Stimulated activated naive CD8-positive, alpha-beta T cell treated with anti-CD3 and anti-CD28 coated beads, Interleukin-15, amount 100 ng/mL, for 72 hours (primary cell): Measurements from ENCODE around the gene TNFRSF25.
"Not testable (repeated sequence)": the region's sequence is repeated elsewhere in the genome, so short reads cannot be mapped to it uniquely, and the experiment has no call there.

Experiments used
- ATAC-seq: fragments of 150-1000 bp; cut with Tn5 transposase; 2 replicates; pipeline ENCODE4 v1.10.0; 2021; ENCODE audit warnings: mild to moderate bottlenecking, moderate library complexity
- DNase-seq, 2 donors: peaks; one replicate each; pipeline ENCODE4 v3.0.0; 2021 to 2022
- H3K27ac Mint-ChIP-seq, 2 donors: one replicate each; pipeline ENCODE4 v1.8.0; 2022; ENCODE audit warnings: mild to moderate bottlenecking in 2 of 2, mixed read lengths in 2 of 2, moderate library complexity in 2 of 2
- H3K27me3 Mint-ChIP-seq: one replicate; pipeline ENCODE4 v1.8.0; 2022; ENCODE audit warnings: mixed read lengths
- H3K4me1 Mint-ChIP-seq: one replicate; pipeline ENCODE4 v1.8.0; 2022; ENCODE audit warnings: mild to moderate bottlenecking, mixed read lengths
- H3K4me3 Mint-ChIP-seq, 2 donors: one replicate each; pipeline ENCODE4 v1.8.0; 2022; ENCODE audit warnings: mild to moderate bottlenecking in 2 of 2, mixed read lengths in 2 of 2, moderate library complexity in 1 of 2
- H3K9me3 Mint-ChIP-seq, 2 donors: one replicate each; pipeline ENCODE4 v1.8.0; 2022; ENCODE audit warnings: mixed read lengths in 2 of 2

The TNFRSF25 gene

DNA sequence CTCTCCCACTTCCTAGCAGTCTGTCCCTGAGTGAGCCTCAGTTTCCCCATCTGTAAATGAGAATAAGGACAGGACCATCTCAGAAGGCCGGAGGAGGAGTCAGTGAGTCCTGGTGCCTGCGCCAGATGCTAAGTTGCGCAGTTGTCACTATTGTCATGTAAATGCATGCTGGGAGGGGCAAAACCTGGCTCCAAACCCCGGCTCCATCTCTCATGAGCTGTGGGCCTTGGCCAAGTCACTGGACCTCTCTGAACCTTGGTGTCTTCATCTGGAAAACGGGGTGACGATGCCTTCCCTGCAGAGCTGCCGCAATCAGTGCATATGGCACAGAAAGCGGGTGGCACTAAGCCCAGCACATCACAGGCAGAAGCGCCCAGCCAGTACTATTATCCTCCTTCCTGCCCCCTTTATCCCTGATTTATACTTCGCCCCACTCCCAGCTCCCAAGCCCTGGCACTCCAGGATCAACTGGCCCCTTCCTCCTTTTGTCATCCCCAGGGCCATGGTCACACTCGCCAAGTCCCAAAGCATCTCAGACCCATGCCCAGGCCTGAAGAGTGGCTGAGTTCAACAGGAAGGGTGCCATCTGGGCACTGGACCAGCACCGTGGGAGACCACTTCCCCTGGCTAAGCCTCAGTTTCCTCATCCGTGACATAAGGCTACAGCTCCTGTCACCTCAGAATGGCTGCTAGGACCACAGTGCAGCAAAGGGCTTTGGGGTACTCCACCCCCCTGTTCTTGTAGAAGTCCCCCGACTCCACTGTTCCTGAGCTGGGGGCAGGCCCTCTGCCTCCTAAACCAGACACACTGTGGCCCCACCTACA lies 29.8 kb upstream of the TNFRSF25 start:
- Mint-ChIP-seq H3K27me3 (peaks cover 44% of the 10 kb centered on the region), H3K27ac (no peak overlapping the region), H3K9me3 (no peaks in the 10 kb centered on the region), H3K4me3 (no peak overlapping the region), H3K4me1 (peaks cover 44% of the 10 kb centered on the region)
- ATAC-seq = no peak
- no peak for DNase-seq

DNA sequence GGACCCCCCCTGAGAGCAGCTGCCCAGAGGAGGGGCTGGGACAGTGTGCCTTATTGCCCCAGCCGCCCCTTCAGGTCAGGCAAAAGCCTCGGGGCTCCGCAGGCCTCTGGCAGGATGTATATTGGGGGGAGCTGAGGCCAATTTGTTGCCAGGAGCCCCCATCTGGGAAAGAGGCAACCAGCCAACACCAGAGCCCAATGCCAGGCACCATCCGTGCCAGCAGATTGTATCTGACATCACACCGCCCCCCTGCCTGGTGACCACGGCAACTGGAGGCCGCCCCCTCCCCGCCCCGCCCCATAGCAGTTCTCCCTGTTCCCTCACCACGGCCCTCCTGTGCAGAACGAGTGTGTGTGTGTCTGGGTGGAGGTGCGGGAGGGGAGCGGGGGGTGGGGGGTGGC lies 29.1 kb upstream of the TNFRSF25 start:
- ATAC-seq = no peak

DNA sequence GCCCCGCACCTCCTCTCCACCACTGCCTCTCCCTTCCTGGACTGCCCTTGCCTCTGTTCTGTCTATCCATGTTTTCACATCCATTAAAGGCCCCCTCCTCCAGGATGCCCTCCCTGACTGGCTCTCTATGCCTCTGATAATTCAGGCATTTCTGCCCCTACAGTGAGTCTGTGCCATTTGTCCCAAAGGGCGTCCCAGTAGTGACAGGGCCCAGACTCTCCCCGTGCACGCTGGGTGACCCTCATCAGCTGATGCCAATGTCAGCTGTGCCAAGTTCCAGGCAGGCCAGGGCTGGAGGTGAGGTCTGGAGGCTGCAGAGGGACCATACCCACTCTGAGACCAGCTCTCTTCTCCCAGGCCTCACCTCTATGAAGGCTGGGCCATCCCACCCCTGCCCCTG lies 28.7 kb upstream of the TNFRSF25 start:
- Mint-ChIP-seq H3K27ac (no peak overlapping the region), H3K27me3 (peaks cover 36% of the 10 kb centered on the region), H3K9me3 (no peaks in the 10 kb centered on the region), H3K4me3 (no peak overlapping the region), H3K4me1 (peaks cover 51% of the 10 kb centered on the region)
- DNase-seq = no peak
- ATAC-seq = no peak

More for the DNA sequence above, 29.1 kb upstream of the TNFRSF25 start:
- H3K4me1 Mint-ChIP-seq = peaks cover 47% of the 10 kb centered on the region
- H3K27me3 Mint-ChIP-seq = peaks cover 37% of the 10 kb centered on the region
- no peaks in the 10 kb centered on the region for H3K9me3 Mint-ChIP-seq
- H3K27ac Mint-ChIP-seq = no peak overlapping the region
- H3K4me3 Mint-ChIP-seq = no peak overlapping the region
- DNase-seq = no peak

DNA sequence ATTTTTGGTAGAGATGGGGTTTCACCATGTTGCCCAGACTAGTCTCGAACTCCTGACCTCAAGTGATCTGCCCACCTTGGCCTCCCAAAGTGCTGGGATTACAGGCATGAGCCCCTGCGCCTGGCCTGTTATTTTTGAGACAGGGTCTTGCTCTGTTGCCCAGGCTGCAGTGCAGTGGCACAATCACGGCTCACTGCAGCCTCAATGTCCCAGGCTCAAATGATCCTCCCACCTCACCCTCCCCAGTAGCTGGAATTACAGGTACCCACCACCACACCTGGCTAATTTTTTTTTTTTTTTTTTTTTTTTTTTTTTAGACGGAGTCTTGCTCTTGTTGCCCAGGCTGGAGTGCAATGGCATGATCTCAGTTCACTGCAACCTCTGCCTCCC lies 27.9 kb upstream of the TNFRSF25 start:
- H3K4me3 Mint-ChIP-seq, ATAC-seq, H3K9me3 Mint-ChIP-seq, H3K27ac Mint-ChIP-seq, DNase-seq: not testable (repeated sequence)
- Mint-ChIP-seq H3K27me3 (peaks cover 28% of the 10 kb centered on the region), H3K4me1 (peaks cover 51% of the 10 kb centered on the region)

DNA sequence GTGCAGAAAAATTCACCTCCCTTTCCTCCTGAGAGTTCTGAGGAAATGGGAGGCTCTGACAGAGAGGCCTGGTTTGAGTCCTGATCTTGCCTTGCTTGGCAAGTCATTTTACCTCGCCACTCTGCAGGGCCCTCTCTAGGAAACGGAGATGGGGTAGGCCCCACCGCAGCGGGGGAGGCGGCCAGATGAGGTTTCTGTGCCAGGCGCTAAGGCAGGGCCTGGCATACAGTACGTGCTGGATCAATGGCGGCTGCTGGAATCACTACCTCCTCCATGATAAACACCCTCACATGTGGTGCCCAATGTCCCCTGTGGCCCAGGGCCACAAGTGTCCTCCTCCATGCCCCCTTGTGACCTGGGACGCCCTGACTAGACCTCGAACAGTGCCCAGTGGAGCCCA lies 26.0 kb upstream of the TNFRSF25 start:
- ATAC-seq (no peak), DNase-seq (no peak)
- H3K9me3 Mint-ChIP-seq = no peaks in the 10 kb centered on the region
- H3K27ac Mint-ChIP-seq = peak overlapping the region in 1 of 2 donors; percentile 90
- H3K4me3 Mint-ChIP-seq = peak overlapping the region; percentile 88 to 93
- H3K27me3 Mint-ChIP-seq = peaks cover 30% of the 10 kb centered on the region
- peaks cover 44% of the 10 kb centered on the region for H3K4me1 Mint-ChIP-seq

DNA sequence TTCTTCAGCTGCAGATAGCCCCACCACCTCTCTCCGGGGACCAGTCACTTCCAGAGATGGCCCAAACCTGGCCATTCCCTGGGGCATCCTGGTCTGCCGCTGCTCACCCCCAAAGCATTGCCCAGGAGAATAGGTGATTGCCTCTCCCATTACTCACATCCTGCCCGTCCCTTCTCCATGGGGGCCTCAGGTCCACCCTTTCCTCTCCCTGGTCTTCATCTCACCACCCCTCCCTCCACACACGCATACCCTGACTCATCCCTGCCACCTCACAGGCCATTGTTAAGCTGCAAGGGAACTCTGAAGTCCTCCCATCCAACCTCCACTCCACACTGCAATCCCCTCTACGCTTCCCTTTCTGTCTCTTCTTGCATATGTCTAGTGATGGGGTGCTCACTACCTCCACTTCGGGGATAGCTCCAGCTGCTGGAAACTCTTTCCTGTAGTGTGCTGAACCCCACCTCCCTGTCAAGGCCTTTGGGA lies 25.5 kb upstream of the TNFRSF25 start, which contains the start of gene PLEKHG5:
TSS of gene PLEKHG5 (minus strand) at position 188 of the 483 bp plus-strand sequence. CDS start 14,096 bp downstream, outside the sequence.
- Mint-ChIP-seq H3K9me3 (no peaks in the 10 kb centered on the region), H3K4me1 (peaks cover 45% of the 10 kb centered on the region), H3K4me3 (peak within 1 kb of the TSS; percentile 88 to 93), H3K27me3 (peaks cover 30% of the 10 kb centered on the region), H3K27ac (peak within 1 kb of the TSS; percentile 90 to 92)
- DNase-seq = no peak
- no peak for ATAC-seq

DNA sequence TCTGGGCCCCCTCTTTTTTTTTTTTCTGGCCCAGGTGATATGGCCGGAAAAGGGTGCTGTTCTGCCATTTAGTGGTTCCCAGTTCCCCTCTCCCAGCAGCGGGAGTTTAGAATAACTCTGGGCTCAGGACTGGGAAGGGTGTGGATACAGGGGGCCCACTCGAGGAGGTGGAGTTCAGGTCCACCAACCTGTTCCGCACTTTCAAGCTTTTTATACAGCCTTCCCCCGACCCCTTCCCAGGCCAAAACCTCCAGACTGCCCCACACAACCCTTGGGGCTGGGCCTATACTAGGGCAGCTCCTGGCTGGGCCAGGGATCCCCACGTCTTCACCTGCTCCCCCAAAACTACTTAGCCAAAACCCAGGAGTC lies 25.1 kb upstream of the TNFRSF25 start:
- DNase-seq (no peak), ATAC-seq (no peak)
- H3K27ac Mint-ChIP-seq = peak overlapping the region; percentile 90 to 92
- H3K27me3 Mint-ChIP-seq = peaks cover 30% of the 10 kb centered on the region
- H3K4me1 Mint-ChIP-seq = peaks cover 45% of the 10 kb centered on the region
- H3K9me3 Mint-ChIP-seq = no peaks in the 10 kb centered on the region
- H3K4me3 Mint-ChIP-seq = peak overlapping the region; percentile 88 to 93

DNA sequence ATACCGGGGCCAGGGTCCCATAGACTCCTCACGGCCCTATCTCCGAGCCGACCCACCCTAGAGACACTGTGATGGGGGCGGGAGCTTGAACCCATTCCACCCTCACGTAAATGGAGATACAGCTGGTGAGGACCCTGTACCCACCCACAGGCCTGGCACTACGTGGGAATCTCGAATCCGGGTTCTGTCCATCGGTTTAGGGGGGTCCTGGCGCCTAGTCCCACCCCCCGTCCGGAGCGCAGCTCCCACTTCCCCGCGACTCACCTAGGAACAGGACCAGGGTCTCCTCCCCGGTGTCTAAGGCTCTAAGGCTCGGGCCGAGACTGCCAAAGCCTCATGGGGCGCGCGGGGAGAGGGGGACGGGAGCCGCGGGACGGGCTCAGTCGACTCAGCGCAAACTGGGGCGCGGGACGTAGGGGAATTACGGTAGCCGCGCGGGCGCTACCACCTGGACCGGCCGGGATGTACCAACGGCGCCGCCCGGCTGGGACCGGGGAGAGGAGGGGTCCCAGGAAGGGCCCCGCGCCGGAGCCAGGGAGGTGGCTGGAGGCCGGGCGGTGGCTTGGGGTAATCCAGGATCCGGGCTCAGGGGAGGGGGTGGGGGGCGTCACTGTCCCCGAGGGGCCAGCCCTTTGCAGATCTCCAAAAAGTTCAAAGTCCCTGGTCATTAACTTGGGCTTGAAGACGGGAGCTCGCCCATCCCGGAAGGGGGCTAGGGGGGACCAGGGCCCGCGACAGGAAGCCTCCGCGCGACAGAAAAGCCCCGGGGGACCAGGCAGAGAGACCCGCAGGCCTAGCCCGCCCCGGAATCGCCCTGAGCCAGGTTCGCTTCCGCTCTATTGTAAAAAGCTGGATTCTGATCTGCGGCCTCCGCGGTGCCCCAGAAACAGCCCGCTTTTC lies 24.5 kb upstream of the TNFRSF25 start:
- Mint-ChIP-seq H3K9me3 (no peaks in the 10 kb centered on the region), H3K4me3 (peak overlapping the region; percentile 88 to 93), H3K27me3 (peaks cover 31% of the 10 kb centered on the region), H3K27ac (peak overlapping the region; percentile 69 to 90), H3K4me1 (peaks cover 44% of the 10 kb centered on the region)
- peak; percentile 69 to 83 for DNase-seq
- peak; percentile 76 for ATAC-seq

DNA sequence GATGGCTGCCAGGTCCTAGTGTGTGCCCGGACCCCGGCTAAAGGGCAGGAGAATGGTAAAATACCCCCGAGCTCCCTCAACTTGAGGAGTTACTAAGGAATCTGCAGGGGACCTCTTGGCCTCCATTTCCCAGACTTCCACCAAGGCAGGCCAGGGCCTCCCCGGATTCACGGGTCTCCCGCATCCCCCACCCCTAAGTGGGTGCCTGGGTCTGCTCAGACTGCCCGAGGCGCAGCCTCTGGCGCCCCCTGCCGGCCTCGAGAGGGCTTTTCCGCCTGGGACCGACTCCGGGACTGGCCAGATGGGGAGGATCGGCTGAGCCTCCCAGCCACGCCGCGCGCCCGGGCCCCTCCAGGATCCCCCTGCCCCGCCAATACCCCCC lies 23.8 kb upstream of the TNFRSF25 start:
- ATAC-seq (peak; percentile 72), DNase-seq (peak; percentile 82 to 86)
- Mint-ChIP-seq H3K4me3 (peak overlapping the region; percentile 88 to 93), H3K4me1 (peaks cover 44% of the 10 kb centered on the region), H3K27ac (peak overlapping the region in 1 of 2 donors; percentile 90), H3K9me3 (no peaks in the 10 kb centered on the region), H3K27me3 (peaks cover 34% of the 10 kb centered on the region)

DNA sequence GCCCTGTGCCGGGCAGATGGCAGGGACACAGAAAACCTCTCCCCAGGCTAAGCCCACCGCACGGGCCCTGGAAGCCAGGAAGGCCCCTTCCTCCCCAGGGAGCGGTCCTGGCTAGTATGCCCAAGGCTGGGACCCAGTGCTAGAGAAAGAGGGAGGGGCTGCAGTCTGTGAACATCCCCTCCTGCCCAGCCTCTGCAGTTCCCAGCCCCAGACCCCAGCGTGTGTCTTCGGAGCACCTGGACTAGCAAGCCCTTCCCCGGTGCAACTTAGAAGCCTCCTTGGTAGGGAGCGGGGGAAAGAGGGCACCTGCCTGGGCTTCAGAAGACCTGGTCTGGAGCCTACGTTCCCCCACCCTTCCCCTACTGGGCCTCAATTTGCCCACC lies 23.4 kb upstream of the TNFRSF25 start:
- H3K27me3 Mint-ChIP-seq = peaks cover 38% of the 10 kb centered on the region
- peak overlapping the region in 1 of 2 donors; percentile 93 for H3K4me3 Mint-ChIP-seq
- no peaks in the 10 kb centered on the region for H3K9me3 Mint-ChIP-seq
- H3K27ac Mint-ChIP-seq = no peak overlapping the region
- peaks cover 44% of the 10 kb centered on the region for H3K4me1 Mint-ChIP-seq
- ATAC-seq = no peak
- no peak for DNase-seq

DNA sequence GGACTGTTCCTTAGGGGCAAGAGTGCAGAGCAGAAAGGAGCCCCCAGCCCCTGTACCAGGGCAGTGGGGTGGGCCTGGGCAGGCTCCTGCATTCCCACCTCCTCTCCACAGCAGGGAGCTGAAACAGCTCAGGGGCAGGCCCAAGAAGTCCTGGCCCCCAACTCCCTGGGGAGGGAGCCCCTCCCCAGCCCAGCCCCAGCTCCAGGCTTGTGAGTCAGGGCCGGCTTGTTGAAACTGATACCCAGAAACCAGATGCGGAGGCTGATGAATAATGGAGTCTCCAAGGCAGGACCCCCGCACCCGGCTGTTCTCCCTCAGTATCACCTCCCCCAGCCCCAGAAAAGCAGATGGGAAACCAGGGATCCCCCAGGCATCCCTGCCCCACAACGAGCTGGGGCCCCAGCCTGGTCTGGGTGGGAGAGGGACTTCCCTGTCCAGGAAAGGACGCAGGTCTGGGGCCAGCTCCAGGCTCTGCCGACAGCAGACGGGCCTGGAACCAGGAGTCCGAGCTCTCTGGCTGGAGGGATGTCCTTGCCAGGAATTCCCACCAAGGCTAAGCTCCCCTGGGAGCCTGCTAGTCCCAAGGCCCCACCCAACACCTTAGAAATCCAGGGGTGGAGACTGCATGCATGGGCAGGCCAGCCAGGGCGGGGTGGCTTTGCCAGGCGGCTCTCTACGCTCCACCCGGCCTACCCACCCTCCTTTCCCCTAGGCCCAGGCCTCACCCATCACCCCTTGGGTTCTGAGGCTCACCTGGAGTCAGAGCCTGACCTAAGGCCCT lies 22.8 kb upstream of the TNFRSF25 start:
- Mint-ChIP-seq H3K9me3 (no peaks in the 10 kb centered on the region), H3K4me3 (no peak overlapping the region), H3K27me3 (peaks cover 44% of the 10 kb centered on the region), H3K27ac (no peak overlapping the region), H3K4me1 (peaks cover 44% of the 10 kb centered on the region)
- ATAC-seq (no peak), DNase-seq (no peak)

DNA sequence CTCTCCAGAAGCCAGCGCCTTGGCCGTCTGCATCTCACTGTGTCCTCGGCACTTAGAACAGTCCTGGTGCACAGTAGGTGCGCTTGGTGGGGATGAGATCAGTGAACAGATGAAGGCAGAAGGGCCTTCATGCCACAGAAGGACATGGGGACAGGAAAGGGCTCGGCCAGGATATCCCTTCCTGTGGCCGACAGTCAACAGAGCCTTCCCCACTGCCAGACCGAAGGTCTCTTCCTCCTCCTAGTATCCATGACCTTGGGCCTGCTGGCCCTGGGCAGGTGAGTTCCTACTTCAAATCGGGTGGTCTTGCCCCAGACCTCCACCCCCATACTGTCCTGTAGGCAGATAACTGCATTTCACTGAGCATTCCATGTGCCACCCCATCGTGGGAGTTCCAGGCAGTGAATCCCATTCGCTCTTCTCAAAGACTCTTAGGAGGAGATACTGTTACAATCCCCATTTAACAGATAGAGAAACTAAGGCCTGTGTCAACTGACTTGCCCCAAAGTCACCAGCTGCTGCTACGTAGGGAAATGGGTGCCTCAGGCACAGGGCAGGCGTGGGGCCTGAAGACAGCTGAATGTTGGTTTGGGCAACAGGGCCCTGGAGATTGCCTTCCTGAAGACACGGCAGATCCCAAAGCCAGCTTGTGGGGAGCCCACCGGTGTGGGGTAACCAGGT lies 22.0 kb upstream of the TNFRSF25 start:
- no peak overlapping the region for H3K27ac Mint-ChIP-seq

DNA sequence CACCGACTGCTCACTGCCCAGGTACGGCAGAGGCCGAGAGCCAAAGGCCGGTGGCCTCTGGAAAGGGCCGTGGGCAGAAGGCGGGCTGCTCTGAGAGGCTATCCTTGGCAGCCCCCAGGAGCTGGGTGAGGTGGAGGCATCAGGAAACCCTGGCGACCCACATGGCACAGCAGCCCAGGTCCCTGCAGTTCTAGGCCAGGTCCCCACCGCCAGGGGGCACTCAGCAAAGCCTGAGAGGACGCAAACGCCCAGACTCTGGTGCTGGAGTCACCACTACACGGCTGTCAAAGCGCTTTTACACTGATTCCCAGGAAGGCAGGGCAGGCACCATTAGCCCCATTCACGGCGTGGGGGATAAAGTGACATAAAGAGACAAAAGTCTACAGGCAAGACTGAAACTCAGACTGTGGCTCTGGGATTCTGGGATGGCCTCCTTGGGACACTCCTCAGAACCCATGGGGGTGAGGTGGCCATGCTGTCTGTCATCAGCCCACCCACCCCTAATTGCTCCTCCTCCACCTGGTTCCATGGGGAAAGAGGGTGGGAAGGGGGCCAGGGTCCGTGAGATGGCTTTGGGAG lies 20.5 kb upstream of the TNFRSF25 start:
- peaks cover 25% of the 10 kb centered on the region for H3K4me1 Mint-ChIP-seq
- DNase-seq = peak; percentile 81 to 86
- ATAC-seq = peak; percentile 69
- H3K9me3 Mint-ChIP-seq = no peaks in the 10 kb centered on the region
- peak overlapping the region in 1 of 2 donors; percentile 40 for H3K27ac Mint-ChIP-seq
- peaks cover 57% of the 10 kb centered on the region for H3K27me3 Mint-ChIP-seq
- peak overlapping the region; percentile 63 to 80 for H3K4me3 Mint-ChIP-seq

More for the DNA sequence above, 22.0 kb upstream of the TNFRSF25 start:
- Mint-ChIP-seq H3K9me3 (no peaks in the 10 kb centered on the region), H3K4me1 (peaks cover 39% of the 10 kb centered on the region), H3K4me3 (no peak overlapping the region), H3K27me3 (peaks cover 52% of the 10 kb centered on the region)
- ATAC-seq (no peak), DNase-seq (no peak)
